HepG2 (cell line): ENCODE measurements around the gene CDH1. TPM values are rescaled to one million over a fixed set of nuclear protein-coding genes. Genes with fewer than 3 reads are reported as not detected.
A peak's percentile ranks its signal among the peaks of the same experiment; 100 is the strongest.

ENCODE experiments used
- ETV5 ChIP-seq: IDR thresholded peaks from 2 replicates; pipeline ENCODE4 v1.6.1; 2018; ENCODE audit warnings: missing biosample characterization, missing genetic modification reagents, inconsistent platforms, borderline replicate concordance
- FOSL1 ChIP-seq: sonication (generic); formaldehyde crosslinking; IDR thresholded peaks from 2 replicates; pipeline ENCODE4 v1.9.0; 2021; ENCODE audit warnings: missing genetic modification reagents, borderline replicate concordance
- GATAD1 ChIP-seq: IDR thresholded peaks from 2 replicates; pipeline ENCODE4 v1.6.1; 2016; ENCODE audit warnings: missing genetic modification reagents, missing compliant biosample characterization
- JUN ChIP-seq: sonication (generic); formaldehyde crosslinking; IDR thresholded peaks from 2 replicates; pipeline ENCODE4 v1.4.0; 2020; ENCODE audit warnings: mild to moderate bottlenecking, missing genetic modification reagents
- LCORL ChIP-seq, 2 experiments: fragments of 450-650 bp in 1 of 2; sonication (generic) in 1 of 2; formaldehyde crosslinking in 1 of 2; IDR thresholded peaks; 2 replicates each; pipeline versions ENCODE4 v1.5.0 to v1.6.1; 2017 to 2020; ENCODE audit warnings: antibody characterized with exemption in 1 of 2, missing genetic modification reagents in 1 of 2
- MIXL1 ChIP-seq: IDR thresholded peaks from 2 replicates; pipeline ENCODE4 v1.6.1; 2016
- PAXIP1 ChIP-seq: sonication (generic); formaldehyde crosslinking; conservative IDR thresholded peaks from 2 replicates; pipeline ENCODE4 v1.4.0; 2020; ENCODE audit warnings: mild to moderate bottlenecking, missing genetic modification reagents, moderate library complexity
- RXRB ChIP-seq: IDR thresholded peaks from 2 replicates; pipeline ENCODE4 v1.6.1; 2016; ENCODE audit warnings: borderline replicate concordance, missing genetic modification reagents, missing compliant biosample characterization
- TFDP1 ChIP-seq: IDR thresholded peaks from 2 replicates; pipeline ENCODE4 v1.6.1; 2016; ENCODE audit warnings: missing compliant biosample characterization, missing genetic modification reagents, borderline replicate concordance
- TOE1 ChIP-seq: sonication (generic); formaldehyde crosslinking; IDR thresholded peaks from 2 replicates; pipeline ENCODE4 v1.4.0; 2020; ENCODE audit warnings: mild to moderate bottlenecking, missing genetic modification reagents
- YEATS4 ChIP-seq: sonication (generic); formaldehyde crosslinking; IDR thresholded peaks from 2 replicates; pipeline ENCODE4 v1.4.0; 2020; ENCODE audit warnings: missing genetic modification reagents, borderline replicate concordance
- ZBTB20 ChIP-seq: sonication (generic); formaldehyde crosslinking; IDR thresholded peaks from 2 replicates; pipeline ENCODE4 v1.8.1; 2023; ENCODE audit warnings: missing genetic modification reagents, low read depth, mild to moderate bottlenecking, borderline replicate concordance
- ZNF350 ChIP-seq: sonication (generic); formaldehyde crosslinking; IDR thresholded peaks from 2 replicates; pipeline ENCODE4 v1.4.0; 2020; ENCODE audit warnings: mild to moderate bottlenecking, low read depth, missing genetic modification reagents, borderline replicate concordance
- ZNF530 ChIP-seq: sonication (generic); formaldehyde crosslinking; IDR thresholded peaks from 2 replicates; pipeline ENCODE4 v1.5.0; 2020; ENCODE audit warnings: low read depth, mild to moderate bottlenecking, missing genetic modification reagents
- ZNF607 ChIP-seq: sonication (generic); formaldehyde crosslinking; IDR thresholded peaks from 2 replicates; pipeline ENCODE4 v1.5.1; 2020; ENCODE audit warnings: missing genetic modification reagents, mild to moderate bottlenecking, borderline replicate concordance
- polyA plus RNA-seq, 8 experiments: library from polyadenylated mRNA; depleted of rRNA in 3 of 8; stranded (reverse) in 7 of 8; unstranded in 1 of 8; fragments of >200 nt; fragmentation: Illumina TruSeq in 4 of 8; extraction: Trizol in 4 of 8; gene quantifications; 2 replicates each; pipeline versions ENCODE4 v1.2.1 to v1.2.3, GENCODE V29; 2011 to 2016; ENCODE audit warnings: low read depth in 4 of 8, missing spikeins in 1 of 8, mixed read lengths in 1 of 8; ENCODE audit not compliant: insufficient read depth in 1 of 8
- total RNA-seq, 5 experiments: library from RNA; depleted of rRNA; stranded (reverse); fragments of >200 nt; fragmentation: Illumina TruSeq; extraction: Trizol; gene quantifications; 2 replicates each; pipeline ENCODE4 v1.2.3, GENCODE V29; 2016; ENCODE audit warnings: low read depth in 1 of 5
- TF ChIP-seq, protein P1 (sequence below): IDR thresholded peaks from 2 replicates; pipeline ENCODE4 v1.6.1; 2016
- TF ChIP-seq, protein P2 (sequence below): sonication (generic); formaldehyde crosslinking; IDR thresholded peaks from 2 replicates; pipeline ENCODE4 v1.5.1; 2020; ENCODE audit warnings: mild to moderate bottlenecking, missing genetic modification reagents, borderline replicate concordance

The CDH1 gene
- total and polyA plus RNA-seq, 2 of the 13 experiments (the other 11 are each of a cell fraction or from before 2014, with no cell fraction given) = 0.95 to 9.8 TPM

DNA sequence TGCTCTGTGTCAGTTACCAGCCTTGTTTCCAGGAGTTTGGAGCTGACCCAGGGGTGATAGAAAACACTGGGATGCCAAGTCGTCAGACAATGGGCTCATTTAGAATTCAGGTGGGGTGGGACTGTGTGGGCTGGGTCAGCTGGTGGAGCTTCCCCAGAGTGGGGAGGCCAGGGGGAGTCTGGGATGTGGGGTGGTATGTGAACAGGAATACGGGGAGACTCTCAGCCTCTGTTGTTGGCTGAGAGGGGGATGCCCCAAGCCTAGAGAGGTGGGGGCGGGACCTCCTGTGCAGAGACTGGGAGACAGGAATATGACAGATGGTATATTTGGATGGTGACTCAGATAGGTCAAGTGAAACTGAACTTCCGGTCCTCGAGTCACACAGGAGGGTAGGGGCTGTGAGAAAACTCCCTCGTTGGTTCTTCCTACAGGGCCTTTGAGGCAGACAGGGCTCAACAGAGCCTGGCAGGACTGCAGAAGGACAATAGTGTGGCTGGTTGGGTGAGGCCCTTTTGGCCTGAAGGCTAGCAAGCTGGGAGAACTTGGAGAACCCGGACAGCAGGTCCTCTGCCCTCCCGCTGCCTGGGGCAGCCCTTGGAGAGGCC lies 23.7 kb downstream of the CDH1 start (continued):
- peak; percentile 66; the same call in 1 of the 2 replicates for TF ChIP-seq RXRB
- TF ChIP-seq TOE1 (CRISPR knock-in tag) = no peak
- TF ChIP-seq ETV5 (CRISPR knock-in tag) = peak; percentile 93
- TF ChIP-seq, protein P1, sequence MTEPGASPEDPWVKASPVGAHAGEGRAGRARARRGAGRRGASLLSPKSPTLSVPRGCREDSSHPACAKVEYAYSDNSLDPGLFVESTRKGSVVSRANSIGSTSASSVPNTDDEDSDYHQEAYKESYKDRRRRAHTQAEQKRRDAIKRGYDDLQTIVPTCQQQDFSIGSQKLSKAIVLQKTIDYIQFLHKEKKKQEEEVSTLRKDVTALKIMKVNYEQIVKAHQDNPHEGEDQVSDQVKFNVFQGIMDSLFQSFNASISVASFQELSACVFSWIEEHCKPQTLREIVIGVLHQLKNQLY = no peak
- TF ChIP-seq ZNF607 (CRISPR knock-in tag) = 0 out of 2 replicates have a peak, but pooled peaks have one; percentile 20
- TF ChIP-seq JUN (CRISPR knock-in tag) = peak; percentile 68; the same call in 1 of the 2 replicates
- TF ChIP-seq, protein P2, sequence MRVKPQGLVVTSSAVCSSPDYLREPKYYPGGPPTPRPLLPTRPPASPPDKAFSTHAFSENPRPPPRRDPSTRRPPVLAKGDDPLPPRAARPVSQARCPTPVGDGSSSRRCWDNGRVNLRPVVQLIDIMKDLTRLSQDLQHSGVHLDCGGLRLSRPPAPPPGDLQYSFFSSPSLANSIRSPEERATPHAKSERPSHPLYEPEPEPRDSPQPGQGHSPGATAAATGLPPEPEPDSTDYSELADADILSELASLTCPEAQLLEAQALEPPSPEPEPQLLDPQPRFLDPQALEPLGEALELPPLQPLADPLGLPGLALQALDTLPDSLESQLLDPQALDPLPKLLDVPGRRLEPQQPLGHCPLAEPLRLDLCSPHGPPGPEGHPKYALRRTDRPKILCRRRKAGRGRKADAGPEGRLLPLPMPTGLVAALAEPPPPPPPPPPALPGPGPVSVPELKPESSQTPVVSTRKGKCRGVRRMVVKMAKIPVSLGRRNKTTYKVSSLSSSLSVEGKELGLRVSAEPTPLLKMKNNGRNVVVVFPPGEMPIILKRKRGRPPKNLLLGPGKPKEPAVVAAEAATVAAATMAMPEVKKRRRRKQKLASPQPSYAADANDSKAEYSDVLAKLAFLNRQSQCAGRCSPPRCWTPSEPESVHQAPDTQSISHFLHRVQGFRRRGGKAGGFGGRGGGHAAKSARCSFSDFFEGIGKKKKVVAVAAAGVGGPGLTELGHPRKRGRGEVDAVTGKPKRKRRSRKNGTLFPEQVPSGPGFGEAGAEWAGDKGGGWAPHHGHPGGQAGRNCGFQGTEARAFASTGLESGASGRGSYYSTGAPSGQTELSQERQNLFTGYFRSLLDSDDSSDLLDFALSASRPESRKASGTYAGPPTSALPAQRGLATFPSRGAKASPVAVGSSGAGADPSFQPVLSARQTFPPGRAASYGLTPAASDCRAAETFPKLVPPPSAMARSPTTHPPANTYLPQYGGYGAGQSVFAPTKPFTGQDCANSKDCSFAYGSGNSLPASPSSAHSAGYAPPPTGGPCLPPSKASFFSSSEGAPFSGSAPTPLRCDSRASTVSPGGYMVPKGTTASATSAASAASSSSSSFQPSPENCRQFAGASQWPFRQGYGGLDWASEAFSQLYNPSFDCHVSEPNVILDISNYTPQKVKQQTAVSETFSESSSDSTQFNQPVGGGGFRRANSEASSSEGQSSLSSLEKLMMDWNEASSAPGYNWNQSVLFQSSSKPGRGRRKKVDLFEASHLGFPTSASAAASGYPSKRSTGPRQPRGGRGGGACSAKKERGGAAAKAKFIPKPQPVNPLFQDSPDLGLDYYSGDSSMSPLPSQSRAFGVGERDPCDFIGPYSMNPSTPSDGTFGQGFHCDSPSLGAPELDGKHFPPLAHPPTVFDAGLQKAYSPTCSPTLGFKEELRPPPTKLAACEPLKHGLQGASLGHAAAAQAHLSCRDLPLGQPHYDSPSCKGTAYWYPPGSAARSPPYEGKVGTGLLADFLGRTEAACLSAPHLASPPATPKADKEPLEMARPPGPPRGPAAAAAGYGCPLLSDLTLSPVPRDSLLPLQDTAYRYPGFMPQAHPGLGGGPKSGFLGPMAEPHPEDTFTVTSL (CRISPR knock-in tag) = peak; percentile 64; the same call in 1 of the 2 replicates
- no peak for TF ChIP-seq ZNF530 (CRISPR knock-in tag)
- peak; percentile 22; the same call in 1 of the 2 replicates for TF ChIP-seq TFDP1 (CRISPR knock-in tag)
- no peak for TF ChIP-seq GATAD1 (CRISPR knock-in tag)
- peak; percentile 63 for TF ChIP-seq FOSL1 (CRISPR knock-in tag)
- TF ChIP-seq LCORL (IDR thresholded peaks at IDR 0.05) = no peak
- TF ChIP-seq LCORL (CRISPR knock-in tag; IDR thresholded peaks at IDR 0.05) = peak; percentile 74
- peak; percentile 31; the same call in 1 of the 2 replicates for TF ChIP-seq ZNF350 (CRISPR knock-in tag)
- TF ChIP-seq YEATS4 (CRISPR knock-in tag) = no peak
- TF ChIP-seq PAXIP1 = peak; percentile 37; the same call in 1 of the 2 replicates
- TF ChIP-seq MIXL1 (CRISPR knock-in tag) = no peak
- no peak for TF ChIP-seq ZBTB20
